Muscle of leg (tissue), 11 donors: ENCODE measurements around the gene HDAC10. TPM values are rescaled to one million over a fixed set of nuclear protein-coding genes. Genes with fewer than 3 reads are reported as not detected.
A peak's percentile ranks its signal among the peaks of the same experiment; 100 is the strongest.

Source experiments
- DNase-seq: peaks from one replicate; pipeline ENCODE4 v3.0.0; 2013
- H3K27ac ChIP-seq: one replicate; pipeline ENCODE4 v1.5.1; 2013; ENCODE audit warnings: mild to moderate bottlenecking, low read length, control low read depth
- H3K27me3 ChIP-seq: one replicate; pipeline ENCODE4 v1.6.1; 2013; ENCODE audit warnings: low read length; ENCODE audit not compliant: control insufficient read depth, insufficient read depth
- H3K36me3 ChIP-seq: one replicate; pipeline ENCODE4 v1.6.1; 2013; ENCODE audit warnings: low read length; ENCODE audit not compliant: control insufficient read depth, insufficient read depth
- H3K4me1 ChIP-seq: one replicate; pipeline ENCODE4 v1.6.1; 2013; ENCODE audit warnings: low read length; ENCODE audit not compliant: control insufficient read depth, insufficient read depth
- H3K4me3 ChIP-seq: one replicate; pipeline ENCODE4 v1.5.1; 2013; ENCODE audit warnings: low read length, control low read depth
- H3K9me3 ChIP-seq: replicated peaks from 2 replicates; pipeline ENCODE4 v1.6.1; 2013; ENCODE audit warnings: low read depth, low read length; ENCODE audit not compliant: control insufficient read depth
- WGBS: methylation state at CpG from one replicate; pipeline ENCODE4 v1.1.5; 2013; ENCODE audit warnings: missing lambda C conversion rate; ENCODE audit not compliant: insufficient coverage; 5-methylcytosine and 5-hydroxymethylcytosine counted together
- polyA plus RNA-seq, 8 donors: library from polyadenylated mRNA; unstranded; fragments of 120-200 nt; gene quantifications; one replicate each; pipeline versions ENCODE4 v1.2.1 to v1.2.3, GENCODE V29; 2013; ENCODE audit warnings: inconsistent platforms in 1 of 8, low replicate concordance in 1 of 8; ENCODE audit not compliant: insufficient read length in 8 of 8, insufficient read depth in 1 of 8
- total RNA-seq: library from RNA; stranded (reverse); fragments of 120-200 nt; gene quantifications from one replicate; pipeline ENCODE4 v1.2.4, GENCODE V29; 2013

HDAC10 gene
- total and polyA plus RNA-seq, 9 donors: 10.8 to 23.7 (median 15.3) TPM

DNA sequence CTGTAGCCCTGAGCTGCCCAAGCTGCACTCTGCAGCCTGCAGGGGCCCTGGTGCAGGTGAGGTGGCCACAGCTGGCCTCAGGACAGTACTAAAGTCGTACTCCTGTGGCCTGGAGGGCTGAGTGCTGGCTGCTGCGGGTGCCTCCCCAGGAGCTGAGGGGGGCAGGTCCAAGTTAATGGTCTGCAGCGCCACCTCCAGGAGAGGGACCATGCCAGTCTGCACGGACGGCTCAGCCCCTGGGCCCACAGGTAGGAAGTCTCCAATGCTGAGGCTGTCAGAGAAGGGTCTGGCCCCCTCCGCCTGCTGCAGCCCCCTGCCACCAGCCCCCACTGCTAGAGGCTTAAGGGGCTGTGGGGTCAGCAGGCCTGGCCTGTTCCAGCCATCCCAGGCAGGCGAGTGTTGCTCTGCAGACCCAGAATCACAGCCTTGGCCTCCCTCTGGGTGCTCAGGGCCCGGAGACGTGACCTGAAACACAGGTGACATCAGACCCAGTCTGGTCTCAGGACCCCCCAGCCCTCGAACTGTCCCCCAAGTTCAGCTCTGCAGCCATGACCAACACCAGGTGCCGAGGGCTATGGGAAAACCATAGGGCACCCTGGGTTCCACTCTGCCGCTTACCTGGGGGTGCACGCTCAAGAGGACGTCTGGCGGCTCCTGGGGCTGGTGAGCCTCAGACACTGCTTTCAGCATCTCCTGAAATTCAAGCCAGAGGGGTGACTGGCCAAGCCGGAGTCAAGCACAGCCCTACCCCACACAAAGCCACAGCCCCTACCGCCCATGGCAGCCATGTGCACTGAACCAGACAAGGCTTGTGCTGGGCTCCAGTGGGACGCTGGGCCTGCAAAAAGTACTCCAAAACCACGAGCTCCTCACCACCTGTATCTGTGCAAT lies 29.4 kb downstream of the HDAC10 start:
- WGBS: 87% methylated on average over 17 of the region's 19 CpGs
- Histone ChIP-seq H3K9me3 (no peaks in the 10 kb centered on the region), H3K4me3 (no peak overlapping the region), H3K27ac (no peak overlapping the region), H3K4me1 (peaks cover 6% of the 10 kb centered on the region), H3K27me3 (no peaks in the 10 kb centered on the region), H3K36me3 (peaks cover 82% of the 10 kb centered on the region)
- DNase-seq: no peak

DNA sequence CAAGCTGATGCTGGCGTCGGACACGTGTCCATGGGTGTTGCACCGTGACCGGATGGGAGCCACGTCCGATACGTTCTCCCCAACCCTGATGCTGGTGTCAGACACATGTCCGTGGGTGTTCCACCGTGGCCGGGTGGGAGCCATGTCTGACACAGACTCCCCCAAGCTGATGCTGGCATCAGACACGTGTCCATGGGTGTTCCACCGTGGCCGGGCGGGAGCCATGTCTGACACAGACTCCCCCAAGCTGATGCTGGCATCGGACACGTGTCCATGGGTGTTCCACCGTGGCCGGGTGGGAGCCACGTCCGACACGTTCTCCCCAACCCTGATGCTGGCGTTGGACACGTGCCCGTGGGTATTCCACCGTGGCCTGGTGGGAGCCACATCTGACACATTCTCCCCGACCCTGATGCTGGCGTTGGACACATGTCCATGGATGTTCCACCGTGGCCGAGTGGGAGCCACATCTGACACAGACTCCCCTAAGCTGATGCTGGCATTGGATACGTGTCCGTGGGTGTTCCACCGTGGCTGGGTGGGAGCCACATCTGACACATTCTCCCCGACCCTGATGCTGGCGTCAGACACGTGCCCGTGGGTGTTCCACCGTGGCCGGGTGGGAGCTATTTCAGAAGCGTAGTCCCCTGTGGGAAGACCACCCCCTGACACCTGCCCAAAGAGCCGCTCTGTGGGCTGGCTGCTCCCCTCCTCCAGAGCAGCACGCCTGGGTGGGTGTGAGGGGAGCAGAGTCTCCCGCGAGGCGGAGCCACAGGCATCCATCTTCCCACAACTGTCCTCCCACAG lies 30.3 kb downstream of the HDAC10 start:
- peaks cover 84% of the 10 kb centered on the region for H3K36me3 ChIP-seq
- 95% methylated on average over 37 of the region's 45 CpGs for WGBS
- no peaks in the 10 kb centered on the region for H3K27me3 ChIP-seq

GRCh38 chr22:50219800-50220602 lies 31.1 kb downstream of the HDAC10 start:
- DNase-seq: no peak
- 87% methylated on average over 12 of the region's 25 CpGs for WGBS
- Histone ChIP-seq H3K4me1 (peaks cover 11% of the 10 kb centered on the region), H3K27me3 (no peaks in the 10 kb centered on the region), H3K9me3 (no peaks in the 10 kb centered on the region), H3K36me3 (peaks cover 82% of the 10 kb centered on the region), H3K4me3 (no peak overlapping the region), H3K27ac (no peak overlapping the region)

More for the DNA sequence above, 30.3 kb downstream of the HDAC10 start:
- H3K4me3 ChIP-seq: no peak overlapping the region
- H3K9me3 ChIP-seq: no peaks in the 10 kb centered on the region
- no peak for DNase-seq
- H3K27ac ChIP-seq: no peak overlapping the region
- peaks cover 12% of the 10 kb centered on the region for H3K4me1 ChIP-seq

DNA sequence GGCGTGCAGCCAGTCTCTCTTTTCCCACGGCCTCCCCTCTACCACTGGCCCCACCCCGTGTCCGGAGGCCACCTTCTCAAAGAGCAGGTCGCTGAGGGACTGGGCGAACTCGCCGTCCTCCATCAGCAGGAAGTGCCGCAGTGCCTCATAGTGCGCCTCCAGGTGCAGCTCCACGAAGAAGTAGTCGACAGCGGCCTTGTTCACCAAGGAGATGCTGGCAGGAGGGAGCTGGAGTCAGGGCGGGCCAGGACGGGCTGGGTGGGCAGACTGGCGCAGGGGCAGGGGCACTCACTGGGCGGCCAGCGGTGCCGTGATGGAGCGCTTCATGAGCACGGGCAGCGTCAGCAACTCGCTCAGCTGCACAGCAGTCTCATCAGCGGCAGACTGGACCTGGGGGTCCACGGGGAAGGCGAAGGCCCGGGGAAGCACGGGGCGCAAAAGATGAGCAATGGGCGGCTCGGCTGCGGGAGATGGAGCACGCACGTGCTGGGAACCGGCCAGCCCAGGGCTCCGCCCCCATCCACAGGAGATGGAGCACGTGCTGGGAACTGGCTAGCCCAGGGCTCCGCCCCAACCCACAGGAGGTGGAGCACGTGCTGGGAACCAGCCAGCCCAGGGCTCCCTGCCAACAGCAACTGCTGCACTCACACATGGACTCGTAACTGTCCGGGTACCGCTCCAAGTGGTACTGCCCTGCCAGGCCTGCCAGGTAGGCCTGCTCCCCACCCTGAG lies 31.9 kb downstream of the HDAC10 start:
- 66% methylated on average over 41 of the region's 42 CpGs for WGBS
- Histone ChIP-seq H3K27me3 (no peaks in the 10 kb centered on the region), H3K9me3 (no peaks in the 10 kb centered on the region), H3K27ac (no peak overlapping the region), H3K36me3 (peaks cover 86% of the 10 kb centered on the region), H3K4me1 (peaks cover 10% of the 10 kb centered on the region), H3K4me3 (no peak overlapping the region)
- DNase-seq: peak; percentile 78

DNA sequence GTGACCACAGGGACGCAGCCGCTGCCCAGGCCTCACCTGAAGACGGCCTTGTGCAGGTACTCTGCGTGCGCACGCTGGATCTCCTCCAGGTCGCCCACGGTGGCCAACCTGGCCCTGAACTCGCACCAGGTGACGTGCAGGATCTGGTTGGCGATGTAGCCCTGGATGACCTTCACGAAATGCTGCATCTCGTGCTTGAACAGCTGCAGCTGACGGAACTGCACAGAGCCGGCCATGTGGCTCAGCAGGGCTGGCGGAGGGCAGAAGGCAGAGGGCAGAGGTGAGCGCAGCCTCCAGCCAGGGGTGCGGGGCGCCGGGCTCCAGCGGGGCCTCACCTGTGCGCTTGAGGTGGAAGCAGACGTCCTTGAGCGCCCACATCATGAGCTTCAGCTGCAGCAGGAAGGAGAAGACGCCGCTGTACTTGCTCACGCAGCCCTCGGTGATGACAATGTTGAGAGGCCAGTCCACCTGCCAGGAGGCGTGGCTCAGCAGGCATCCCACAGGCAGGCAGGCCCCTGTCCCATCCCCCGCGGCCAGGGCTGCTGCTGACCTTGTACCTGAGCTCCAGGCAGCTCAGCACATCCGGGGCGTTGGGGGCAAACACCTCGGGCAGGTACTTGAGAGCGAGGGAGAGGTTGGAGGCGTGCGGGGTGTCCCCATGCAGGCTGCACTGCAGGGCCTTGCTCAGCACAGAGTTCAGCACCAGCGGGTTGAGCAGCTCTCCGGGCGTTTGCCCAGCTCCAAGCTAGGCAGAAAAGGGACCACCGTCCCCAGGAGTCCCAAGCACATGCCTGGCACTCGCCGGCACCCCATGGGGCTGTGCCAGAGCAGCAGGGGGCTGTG lies 32.7 kb downstream of the HDAC10 start:
- 83% methylated on average over 42 of the region's 43 CpGs for WGBS
- Histone ChIP-seq H3K27me3 (no peaks in the 10 kb centered on the region), H3K36me3 (peaks cover 83% of the 10 kb centered on the region), H3K4me1 (peaks cover 10% of the 10 kb centered on the region), H3K9me3 (no peaks in the 10 kb centered on the region), H3K27ac (no peak overlapping the region), H3K4me3 (no peak overlapping the region)
- no peak for DNase-seq

DNA sequence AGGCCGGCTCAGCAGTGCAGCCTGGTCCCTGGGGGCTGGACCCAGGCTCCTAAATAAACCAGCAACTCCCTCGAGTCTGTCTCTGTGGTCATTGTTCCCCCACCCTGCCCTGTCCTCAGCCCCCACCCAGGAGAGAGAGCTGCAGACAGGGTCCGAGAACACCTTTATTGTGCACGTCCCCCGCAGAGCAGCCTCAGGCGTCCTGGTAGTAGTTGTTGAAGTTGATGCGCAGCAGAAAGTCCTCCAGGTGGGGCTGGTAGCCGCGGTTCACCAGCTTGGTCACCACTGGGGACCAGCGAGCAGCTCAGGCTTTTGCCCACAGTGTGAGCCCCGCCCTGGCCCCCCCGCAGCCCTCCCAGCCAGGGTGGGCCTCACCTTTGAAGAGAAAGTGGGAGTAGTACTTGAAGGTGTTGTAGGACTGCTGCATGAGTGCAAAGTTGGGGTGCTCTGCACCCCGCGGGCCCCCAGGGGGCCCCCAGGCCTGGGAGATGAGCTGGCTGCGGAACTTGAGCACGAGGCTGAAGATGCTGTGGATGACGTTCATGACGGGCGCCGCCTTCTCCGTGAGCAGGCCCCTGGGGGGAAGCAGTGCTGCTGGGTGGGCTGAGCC lies 33.4 kb downstream of the HDAC10 start:
- Histone ChIP-seq H3K9me3 (no peaks in the 10 kb centered on the region), H3K4me1 (peaks cover 10% of the 10 kb centered on the region), H3K36me3 (peaks cover 84% of the 10 kb centered on the region), H3K27ac (no peak overlapping the region), H3K4me3 (no peak overlapping the region), H3K27me3 (no peaks in the 10 kb centered on the region)
- 82% methylated on average over 14 of the region's 21 CpGs for WGBS
- DNase-seq: no peak

DNA sequence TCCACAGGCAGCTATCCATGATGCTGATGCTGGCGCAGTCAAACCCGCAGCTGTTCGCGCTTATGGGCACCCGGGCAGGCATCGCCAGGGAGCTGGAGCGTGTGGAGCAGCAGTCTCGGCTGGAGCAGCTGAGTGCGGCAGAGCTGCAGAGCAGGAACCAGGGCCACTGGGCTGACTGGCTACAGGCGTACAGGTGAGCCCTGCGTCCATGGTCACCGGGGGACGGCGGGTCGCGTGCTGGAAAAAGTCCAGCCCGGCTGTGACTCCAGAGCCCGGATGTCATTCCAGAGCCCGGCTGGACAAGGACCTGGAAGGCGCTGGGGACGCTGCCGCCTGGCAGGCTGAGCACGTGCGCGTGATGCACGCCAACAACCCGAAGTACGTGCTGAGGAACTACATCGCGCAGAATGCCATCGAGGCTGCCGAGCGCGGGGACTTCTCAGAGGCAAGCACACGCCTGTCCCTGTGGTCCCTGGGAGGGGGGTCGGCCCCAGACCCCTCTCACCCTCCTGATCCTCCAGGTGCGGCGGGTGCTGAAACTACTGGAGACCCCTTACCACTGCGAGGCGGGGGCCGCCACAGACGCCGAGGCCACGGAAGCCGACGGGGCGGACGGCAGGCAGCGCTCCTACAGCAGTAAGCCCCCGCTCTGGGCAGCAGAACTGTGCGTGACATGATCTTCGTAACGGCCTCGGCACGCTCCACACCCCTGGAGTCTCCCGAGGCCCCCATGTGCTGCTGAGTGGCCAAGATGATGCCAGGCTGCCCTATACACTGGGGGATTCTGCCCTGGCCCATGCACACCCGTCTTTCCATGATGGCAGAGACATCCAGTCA lies 34.2 kb downstream of the HDAC10 start:
- 90% methylated on average over 57 of the region's 57 CpGs for WGBS
- H3K27ac ChIP-seq: no peak overlapping the region
- H3K4me1 ChIP-seq: peaks cover 10% of the 10 kb centered on the region
- H3K27me3 ChIP-seq: no peaks in the 10 kb centered on the region
- peaks cover 84% of the 10 kb centered on the region for H3K36me3 ChIP-seq
- H3K9me3 ChIP-seq: no peaks in the 10 kb centered on the region
- DNase-seq: no peak
- H3K4me3 ChIP-seq: no peak overlapping the region

DNA sequence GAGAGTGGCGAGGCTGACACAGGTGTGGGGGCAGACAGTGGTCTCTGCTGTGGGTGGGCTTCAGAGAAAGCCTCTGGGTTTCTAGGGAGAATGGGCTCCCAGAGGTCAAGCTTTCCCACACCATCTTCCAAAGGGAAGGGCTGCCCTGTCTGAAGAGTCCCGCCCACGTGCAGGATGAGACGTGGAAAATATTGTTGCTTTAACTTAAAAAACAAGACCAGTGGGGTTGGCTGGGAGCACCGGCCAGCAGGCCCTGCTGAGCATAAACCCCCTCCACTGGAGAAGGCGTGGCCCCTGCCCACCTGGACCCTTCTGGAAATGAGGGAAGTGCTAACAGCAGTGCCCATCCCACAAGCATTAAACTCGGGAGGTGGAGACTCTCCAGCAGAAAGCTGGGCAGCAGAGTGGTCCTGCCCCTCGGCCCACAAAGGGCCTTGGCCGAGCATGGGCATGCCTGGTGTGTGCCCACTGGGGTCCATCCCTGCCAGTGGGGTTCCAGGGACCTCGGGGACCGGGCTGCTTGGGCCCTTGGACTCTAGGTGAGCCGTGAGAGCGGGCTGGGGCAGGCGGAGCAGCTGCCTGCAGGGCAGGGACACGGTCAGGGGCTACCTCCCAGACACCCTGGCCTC lies 34.9 kb downstream of the HDAC10 start:
- Histone ChIP-seq H3K4me1 (peaks cover 10% of the 10 kb centered on the region), H3K27me3 (no peaks in the 10 kb centered on the region), H3K4me3 (no peak overlapping the region), H3K36me3 (peaks cover 79% of the 10 kb centered on the region), H3K9me3 (no peaks in the 10 kb centered on the region), H3K27ac (no peak overlapping the region)
- 78% methylated on average over 11 of the region's 15 CpGs for WGBS
- DNase-seq: peak; percentile 65
